ENCODE results near the gene EEFSEC.

DNA sequence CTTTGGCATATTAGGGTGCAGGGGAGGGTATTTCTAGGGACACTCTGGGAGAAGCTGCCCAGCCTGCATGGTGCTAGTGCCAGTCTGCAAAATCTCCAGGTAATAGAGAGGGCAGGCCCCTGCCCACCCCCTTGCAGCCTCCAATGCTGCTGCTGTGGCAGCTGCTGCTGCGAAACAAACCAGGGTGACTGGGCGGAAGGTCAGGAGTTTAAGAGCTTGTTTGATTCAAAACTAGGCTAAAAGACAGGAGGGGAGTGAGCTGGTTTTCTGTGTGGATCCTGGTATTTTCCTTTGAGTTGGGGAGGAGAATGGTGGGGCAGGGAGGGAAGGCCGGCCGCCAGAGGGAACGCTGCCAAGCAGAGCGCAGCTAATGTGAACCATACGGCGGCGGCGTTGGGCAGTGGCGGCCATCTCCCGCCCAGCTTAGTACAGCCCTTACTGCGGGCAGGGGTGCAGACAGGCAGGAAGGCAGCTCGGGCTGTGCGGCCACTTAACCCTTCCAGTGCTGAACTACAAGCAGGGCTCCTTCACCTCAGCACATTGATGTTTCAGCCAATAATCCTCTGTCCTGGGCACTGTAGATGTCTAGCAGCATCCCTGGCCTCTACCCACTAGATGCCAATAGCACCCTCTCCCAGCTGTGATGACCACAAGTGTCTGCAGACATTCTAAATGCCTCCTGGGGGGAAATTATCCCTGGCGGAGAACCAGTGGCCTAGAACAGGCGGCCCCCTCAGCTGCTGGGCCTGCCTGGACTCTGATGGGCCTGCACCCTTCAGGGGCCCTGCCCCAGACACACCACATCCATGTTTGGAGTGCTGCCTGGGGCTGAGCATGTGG is 125.7 kb downstream of the EEFSEC start:
- TF ChIP-seq, protein P1, sequence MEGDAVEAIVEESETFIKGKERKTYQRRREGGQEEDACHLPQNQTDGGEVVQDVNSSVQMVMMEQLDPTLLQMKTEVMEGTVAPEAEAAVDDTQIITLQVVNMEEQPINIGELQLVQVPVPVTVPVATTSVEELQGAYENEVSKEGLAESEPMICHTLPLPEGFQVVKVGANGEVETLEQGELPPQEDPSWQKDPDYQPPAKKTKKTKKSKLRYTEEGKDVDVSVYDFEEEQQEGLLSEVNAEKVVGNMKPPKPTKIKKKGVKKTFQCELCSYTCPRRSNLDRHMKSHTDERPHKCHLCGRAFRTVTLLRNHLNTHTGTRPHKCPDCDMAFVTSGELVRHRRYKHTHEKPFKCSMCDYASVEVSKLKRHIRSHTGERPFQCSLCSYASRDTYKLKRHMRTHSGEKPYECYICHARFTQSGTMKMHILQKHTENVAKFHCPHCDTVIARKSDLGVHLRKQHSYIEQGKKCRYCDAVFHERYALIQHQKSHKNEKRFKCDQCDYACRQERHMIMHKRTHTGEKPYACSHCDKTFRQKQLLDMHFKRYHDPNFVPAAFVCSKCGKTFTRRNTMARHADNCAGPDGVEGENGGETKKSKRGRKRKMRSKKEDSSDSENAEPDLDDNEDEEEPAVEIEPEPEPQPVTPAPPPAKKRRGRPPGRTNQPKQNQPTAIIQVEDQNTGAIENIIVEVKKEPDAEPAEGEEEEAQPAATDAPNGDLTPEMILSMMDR (conservative IDR thresholded peaks at IDR 0.05; ENCODE audit: low read depth, low read length), result no peak
- TF ChIP-seq EZH2phosphoT487 (IDR thresholded peaks at IDR 0.05; ENCODE audit: borderline replicate concordance, low read length), result no peak
- TF ChIP-seq EZH2 (IDR thresholded peaks at IDR 0.05; ENCODE audit: low read length, unreplicated experiment), result no peak

Measured in PC-3 (cell line).